ELR (cell line): ENCODE data around the gene TENM3.
"Not testable (repeated sequence)": the region's sequence is repeated elsewhere in the genome, so short reads cannot be mapped to it uniquely, and the experiment has no call there.

Experiments
- DNase-seq: peaks from one replicate; pipeline ENCODE4 v3.0.0-alpha.2; 2015; ENCODE audit warnings: low read depth

The TENM3 gene

GRCh38 chr4:182243204-182243603 is at the start of gene TENM3:
TSS of gene TENM3 (plus strand) at chr4:182243402. CDS start at chr4:182324021, 80,619 bp downstream.
- DNase-seq, result not testable (repeated sequence)

- DNase-seq, result no peak
These were observed 48.9 kb upstream of the TENM3 start for GRCh38 chr4:182194091-182194824.

GRCh38 chr4:182197611-182198010 is 45.6 kb upstream of the TENM3 start:
- DNase-seq, result no peak

- DNase-seq, result no peak
These were observed 41.3 kb upstream of the TENM3 start for GRCh38 chr4:182201871-182202270.

- DNase-seq, result no peak
These were observed 40.6 kb upstream of the TENM3 start for GRCh38 chr4:182202650-182203049.

GRCh38 chr4:182203872-182204411 is 39.3 kb upstream of the TENM3 start:
- DNase-seq, result no peak

GRCh38 chr4:182205306-182205705 is 37.9 kb upstream of the TENM3 start:
- DNase-seq, result no peak

GRCh38 chr4:182206266-182206665 is 36.9 kb upstream of the TENM3 start:
- DNase-seq, result no peak

- no peak for DNase-seq
These were observed 36.3 kb upstream of the TENM3 start for GRCh38 chr4:182206916-182207315.

- peak; percentile 68 for DNase-seq
These were observed 35.3 kb upstream of the TENM3 start for GRCh38 chr4:182207830-182208396.

- DNase-seq, result no peak
These were observed 34.6 kb upstream of the TENM3 start for GRCh38 chr4:182208526-182209050.

GRCh38 chr4:182212211-182212761 is 30.9 kb upstream of the TENM3 start:
- no peak for DNase-seq

GRCh38 chr4:182213004-182213403 is 30.2 kb upstream of the TENM3 start:
- DNase-seq, result no peak

GRCh38 chr4:182215148-182215547 is 28.1 kb upstream of the TENM3 start:
- no peak for DNase-seq

GRCh38 chr4:182216005-182216404 is 27.2 kb upstream of the TENM3 start:
- DNase-seq, result no peak

GRCh38 chr4:182219411-182220056 is 23.7 kb upstream of the TENM3 start:
- DNase-seq, result peak; percentile 43

- DNase-seq, result no peak
These were observed 21.2 kb upstream of the TENM3 start for GRCh38 chr4:182221987-182222386.

GRCh38 chr4:182222766-182223165 is 20.4 kb upstream of the TENM3 start:
- no peak for DNase-seq

- DNase-seq, result no peak
These were observed 19.5 kb upstream of the TENM3 start for GRCh38 chr4:182223708-182224107.

- no peak for DNase-seq
These were observed 18.9 kb upstream of the TENM3 start for GRCh38 chr4:182224192-182224850.

GRCh38 chr4:182225257-182225852 is 17.8 kb upstream of the TENM3 start:
- DNase-seq, result no peak

GRCh38 chr4:182227611-182228010 is 15.6 kb upstream of the TENM3 start:
- DNase-seq, result no peak
